Activated naive CD4-positive, alpha-beta T cell (primary cell): ENCODE measurements around the gene TAF4.
"Not testable (repeated sequence)": the region's sequence is repeated elsewhere in the genome, so short reads cannot be mapped to it uniquely, and the experiment has no call there.

ENCODE experiments used
- DNase-seq, 4 experiments: peaks; one replicate each; lab custom pipeline; 2025; lab: John Stamatoyannopoulos, UW

Gene TAF4

DNA sequence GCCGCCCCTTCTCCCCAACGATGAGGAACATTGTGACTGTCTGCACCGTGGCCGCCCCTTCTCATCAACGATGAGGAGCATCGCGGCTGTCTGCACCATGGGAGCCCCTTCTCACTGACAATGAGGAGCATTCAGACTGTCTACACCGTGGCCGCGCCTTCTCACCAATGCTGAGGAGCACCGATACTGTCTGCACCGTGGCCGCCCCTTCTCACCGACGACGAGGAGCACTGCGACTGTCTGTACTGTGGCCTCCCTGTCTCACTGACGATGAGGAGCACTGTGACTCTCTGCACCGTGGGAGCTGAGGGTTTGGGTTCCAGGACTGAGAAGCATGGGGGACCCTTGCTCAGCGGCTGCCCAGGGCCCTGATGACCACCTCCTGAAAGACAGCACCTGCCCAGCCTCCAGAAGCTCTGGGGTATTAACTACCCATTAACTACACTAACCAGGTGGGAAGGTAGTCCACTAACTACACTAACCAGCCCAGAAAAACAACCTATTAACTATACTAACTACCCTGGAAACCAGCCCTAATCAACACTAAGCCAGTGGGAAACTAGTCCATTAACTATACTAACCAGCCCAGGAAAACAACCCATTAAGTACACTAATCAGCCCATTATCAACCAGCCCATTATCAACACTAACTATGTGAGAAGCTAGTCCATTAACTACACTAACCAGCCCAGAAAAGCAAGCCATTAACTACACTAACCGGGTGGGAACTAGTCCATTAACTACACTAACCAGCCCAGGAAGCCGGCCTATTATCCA lies 116.9 kb downstream of the TAF4 start:
- no peak for DNase-seq

DNA sequence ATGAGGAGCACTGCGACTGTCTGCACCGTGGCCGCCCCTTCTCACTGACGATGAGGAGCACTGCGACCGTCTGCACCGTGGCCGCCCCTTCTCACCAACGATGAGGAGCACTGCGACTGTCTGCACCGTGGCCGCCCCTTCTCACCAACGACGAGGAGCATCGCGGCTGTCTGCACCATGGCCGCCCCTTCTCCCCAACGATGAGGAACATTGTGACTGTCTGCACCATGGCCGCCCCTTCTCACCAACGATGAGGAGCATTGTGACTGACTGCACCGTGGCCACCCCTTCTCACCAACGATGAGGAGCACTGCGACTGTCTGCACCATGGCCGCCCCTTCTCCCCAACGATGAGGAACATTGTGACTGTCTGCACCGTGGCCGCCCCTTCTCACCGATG lies 117.6 kb downstream of the TAF4 start:
- DNase-seq, result not testable (repeated sequence)

GRCh38 chr20:61945495-61945894 lies 120.2 kb downstream of the TAF4 start:
- DNase-seq, result not testable (repeated sequence)

DNA sequence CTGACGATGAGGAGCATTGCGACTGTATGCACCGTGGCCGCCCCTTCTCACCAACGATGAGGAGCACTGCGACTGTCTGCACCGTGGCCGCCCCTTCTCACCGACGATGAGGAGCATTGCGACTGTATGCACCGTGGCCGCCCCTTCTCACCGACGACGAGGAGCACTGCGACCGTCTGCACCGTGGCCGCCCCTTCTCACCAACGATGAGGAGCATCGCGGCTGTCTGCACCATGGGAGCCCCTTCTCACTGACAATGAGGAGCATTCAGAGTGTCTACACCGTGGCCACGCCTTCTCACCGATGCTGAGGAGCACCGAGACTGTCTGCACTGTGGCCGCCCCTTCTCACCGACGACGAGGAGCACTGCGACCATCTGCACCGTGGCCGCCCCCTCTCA lies 120.7 kb downstream of the TAF4 start:
- not testable (repeated sequence) for DNase-seq

- DNase-seq, result no peak
Measured at GRCh38 chr20:61942526-61942925, 123.2 kb downstream of the TAF4 start.

DNA sequence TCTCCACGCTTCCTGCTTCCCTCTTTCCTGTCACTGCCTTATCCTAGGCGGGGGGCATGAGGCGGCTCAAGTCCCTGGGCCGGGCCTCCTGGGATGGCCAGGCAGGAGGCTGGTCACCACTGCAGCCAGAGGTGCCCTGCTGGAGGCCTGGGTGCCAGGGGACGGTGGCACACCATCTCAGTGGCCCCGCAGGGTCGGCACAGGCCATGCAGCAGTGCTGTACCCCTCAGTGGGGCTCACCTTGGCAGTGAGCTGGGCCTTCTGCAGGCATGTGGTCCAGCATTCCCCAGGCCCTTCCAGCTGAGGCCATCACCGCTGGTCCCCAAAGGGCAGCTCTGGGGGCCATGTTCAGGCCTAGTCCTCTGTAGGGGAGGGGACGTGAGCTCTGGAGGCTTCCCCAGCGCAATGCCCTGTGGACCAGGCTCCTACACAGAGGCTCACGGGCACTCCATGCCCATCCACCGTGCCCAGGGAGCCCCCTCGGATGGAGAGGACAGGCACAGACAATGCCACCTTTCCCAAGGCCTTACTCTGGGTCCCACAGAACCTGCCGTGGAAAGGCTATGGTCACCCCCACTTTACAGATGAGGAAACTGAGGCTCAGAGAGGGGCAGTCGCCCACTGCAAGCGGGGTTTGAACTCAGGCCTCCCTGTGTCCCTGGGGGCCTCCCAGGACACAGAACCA lies 123.8 kb downstream of the TAF4 start:
- no peak for DNase-seq

- no peak for DNase-seq
Measured at GRCh38 chr20:61940976-61941720, 124.5 kb downstream of the TAF4 start.

GRCh38 chr20:61940491-61940890 lies 125.2 kb downstream of the TAF4 start:
- DNase-seq, result no peak

DNA sequence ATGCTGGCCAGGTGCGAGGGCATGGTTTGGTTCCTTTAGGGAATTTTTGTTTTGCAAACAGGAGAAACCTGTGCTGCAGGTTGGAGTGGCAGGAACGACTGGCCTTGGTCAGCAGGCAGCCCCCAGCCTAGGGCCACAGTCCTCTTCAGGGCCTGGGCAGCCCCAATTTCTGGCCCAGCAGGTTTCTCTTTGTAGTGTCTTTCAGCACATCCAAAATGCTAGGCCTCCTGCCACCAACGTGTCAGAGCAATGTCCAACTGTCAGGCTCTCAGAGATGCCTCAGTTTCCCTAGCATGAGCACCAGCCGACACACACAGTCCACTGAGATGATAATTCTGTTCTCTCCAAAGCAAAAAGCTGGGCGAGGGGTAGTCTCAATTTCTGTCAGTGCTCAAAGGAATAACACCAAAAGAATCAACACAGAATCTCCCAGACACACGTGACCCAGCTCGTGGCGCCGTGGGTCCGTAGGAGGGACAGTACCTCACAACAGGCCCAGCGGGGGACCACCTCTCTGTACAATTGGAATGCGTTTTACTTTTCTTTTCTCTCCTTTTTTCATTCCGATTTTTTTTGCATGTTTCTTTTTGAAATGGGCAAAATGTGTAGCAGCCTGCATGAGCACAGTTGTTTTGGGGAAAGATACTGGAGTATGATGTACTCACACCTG lies 125.9 kb downstream of the TAF4 start:
- no peak for DNase-seq

GRCh38 chr20:61938839-61939690 lies 126.6 kb downstream of the TAF4 start:
- DNase-seq, result no peak

GRCh38 chr20:61937963-61938838 lies 127.5 kb downstream of the TAF4 start:
- no peak for DNase-seq

DNA sequence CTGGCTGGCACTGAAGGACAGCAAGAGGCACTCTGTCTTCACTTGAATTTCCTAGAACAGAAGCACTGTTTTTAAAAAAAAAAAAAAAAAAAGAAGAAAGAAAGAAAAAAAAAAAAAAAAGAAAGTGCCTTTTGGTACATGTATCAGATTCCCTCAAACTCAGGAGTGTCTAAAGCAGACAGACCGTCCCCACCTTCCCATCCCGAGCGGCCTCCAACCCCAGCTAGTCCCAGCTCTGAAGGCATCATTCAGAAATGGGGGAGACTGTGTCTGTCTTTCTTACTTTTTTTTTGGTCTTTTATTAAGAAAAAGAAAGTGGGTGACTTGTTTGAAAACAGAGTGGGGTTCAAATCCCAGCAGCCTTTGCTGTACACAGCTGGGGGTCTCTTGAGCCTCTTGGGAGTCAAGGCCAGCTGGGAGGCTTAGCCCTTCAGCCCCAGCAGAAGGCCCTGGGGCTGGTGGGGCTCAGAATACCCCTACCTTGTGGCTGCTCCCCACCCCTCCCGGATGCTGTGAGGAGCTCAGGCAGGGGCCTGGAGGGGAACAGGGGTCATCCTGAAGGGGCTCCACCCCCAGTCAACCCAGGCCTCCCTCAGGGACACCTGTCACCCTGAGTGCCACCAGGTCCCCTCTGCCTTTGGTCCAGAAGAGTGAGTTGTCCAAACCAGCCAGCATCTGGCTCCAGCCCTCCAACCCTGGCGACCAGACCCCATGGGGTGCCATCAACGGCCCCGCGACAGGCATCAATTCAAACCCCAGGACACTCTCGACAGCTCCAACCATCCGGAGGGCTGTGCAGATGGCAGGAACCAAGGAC lies 128.3 kb downstream of the TAF4 start:
- DNase-seq, result no peak

DNA sequence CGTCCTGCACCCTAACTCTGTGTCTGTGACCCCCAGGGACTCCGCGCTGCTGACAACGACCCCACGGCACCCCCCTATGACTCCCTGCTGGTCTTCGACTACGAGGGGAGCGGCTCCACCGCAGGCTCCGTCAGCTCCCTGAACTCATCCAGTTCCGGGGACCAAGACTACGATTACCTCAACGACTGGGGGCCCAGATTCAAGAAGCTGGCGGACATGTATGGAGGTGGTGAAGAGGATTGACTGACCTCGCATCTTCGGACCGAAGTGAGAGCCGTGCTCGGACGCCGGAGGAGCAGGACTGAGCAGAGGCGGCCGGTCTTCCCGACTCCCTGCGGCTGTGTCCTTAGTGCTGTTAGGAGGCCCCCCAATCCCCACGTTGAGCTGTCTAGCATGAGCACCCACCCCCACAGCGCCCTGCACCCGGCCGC lies 129.0 kb downstream of the TAF4 start:
- DNase-seq, result no peak

DNA sequence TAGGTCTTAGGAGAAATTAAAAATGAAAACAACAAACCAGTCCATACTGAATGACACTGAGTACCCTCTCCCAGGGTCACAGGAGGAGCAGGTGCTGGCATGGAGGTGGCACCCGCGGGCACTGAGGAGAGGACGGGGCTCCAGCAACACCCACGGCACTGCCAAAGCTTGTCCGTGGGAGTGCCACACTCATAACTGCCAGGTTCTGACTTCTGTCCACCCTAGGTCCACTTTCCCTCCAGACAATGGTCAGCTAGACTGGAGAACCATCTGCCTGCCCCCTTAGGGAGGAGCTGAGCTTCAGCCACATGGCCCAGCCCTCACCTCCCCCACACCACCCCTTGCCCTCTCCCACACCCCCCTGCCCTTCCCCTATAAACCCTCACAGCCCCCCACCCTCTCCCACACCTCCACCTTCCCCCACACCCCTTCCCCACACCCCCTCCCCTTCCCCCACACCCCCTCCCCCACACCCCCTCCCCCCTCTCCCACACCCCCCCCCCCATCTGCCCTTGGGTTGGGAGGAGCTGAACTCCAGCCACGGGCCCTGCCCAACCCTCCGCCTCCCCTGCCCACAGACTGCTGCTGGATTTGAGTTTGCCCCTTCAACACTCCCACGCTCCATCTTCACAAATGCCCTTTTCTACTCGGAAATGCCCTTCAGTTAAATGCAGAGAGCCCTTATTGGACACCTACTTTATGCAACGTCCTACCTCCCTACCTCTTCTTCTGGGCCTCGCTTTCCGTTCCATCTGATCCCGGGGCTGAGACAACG lies 129.6 kb downstream of the TAF4 start:
- DNase-seq, result no peak

DNA sequence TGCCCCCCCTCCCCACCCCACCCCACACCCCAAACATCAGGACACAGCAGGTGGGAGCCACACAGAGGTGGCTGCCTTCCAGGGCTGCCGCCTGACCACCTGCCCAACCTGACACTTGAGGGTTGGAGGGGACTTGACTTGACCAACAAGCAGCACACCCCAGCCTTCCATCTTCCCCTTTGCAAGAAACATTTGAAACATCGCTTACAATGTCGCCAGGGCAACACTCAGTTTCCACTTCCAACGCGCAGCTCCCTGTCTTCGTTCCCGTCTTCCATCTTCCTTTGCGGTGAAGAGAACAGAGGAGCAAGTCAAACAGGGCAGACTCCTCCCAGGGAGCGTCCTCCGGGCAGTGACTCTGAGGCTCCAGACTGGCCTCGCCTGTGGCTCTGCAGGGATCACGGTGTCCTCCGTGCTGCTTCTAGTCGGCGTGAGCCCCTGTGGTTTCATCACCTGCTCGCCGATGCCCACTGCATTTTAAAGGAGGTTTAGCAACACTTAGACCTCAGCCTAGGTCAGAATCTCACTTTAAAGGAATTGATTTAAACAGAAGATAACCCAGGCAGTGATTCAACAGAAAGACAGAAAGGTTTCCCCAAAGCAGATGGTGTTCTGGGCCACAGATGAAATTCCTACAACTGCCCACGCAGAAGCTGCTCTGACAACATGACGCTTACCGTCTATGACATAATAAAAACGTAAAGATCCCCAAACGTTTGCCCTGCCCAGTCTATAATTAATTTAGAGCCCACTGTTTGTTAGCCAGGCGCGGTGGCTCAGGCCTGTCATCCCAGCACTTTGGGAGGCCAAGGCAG lies 130.8 kb downstream of the TAF4 start:
- no peak for DNase-seq

- no peak for DNase-seq
Measured at GRCh38 chr20:61933951-61934715, 131.5 kb downstream of the TAF4 start.

DNA sequence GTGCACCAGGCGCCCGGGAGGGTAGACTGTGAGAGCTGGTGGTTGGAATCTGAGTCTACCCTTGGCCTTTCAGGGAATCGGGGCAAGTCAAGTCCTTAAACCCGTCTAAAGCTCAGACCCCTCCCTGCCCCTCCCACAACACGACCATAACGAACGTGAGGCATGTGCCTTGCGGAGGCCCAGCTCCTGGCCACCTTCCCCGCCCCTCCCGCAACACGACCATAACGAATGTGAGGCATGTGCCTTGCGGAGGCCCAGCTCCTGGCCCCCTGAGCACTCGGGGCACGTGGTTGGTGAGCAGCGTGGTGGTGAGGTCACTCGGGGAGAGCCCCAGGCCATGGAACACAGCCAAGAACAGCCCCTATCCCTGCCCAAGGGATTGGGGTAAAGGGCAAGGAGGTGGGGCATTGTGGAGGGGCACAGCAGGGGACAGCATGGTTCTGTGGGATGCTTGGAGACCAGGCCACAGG lies 132.2 kb downstream of the TAF4 start:
- DNase-seq, result no peak
